ENCODE data around the gene DERL2.

The DERL2 gene

GRCh38 chr17:5422505-5422904 is 63.5 kb downstream of the DERL2 start:
- Histone ChIP-seq H3K9me3 (ENCODE audit: insufficient read depth, low read length) (no peaks in the 10 kb centered on the region), H3K4me1 (ENCODE audit: insufficient read depth, insufficient read length) (no peaks in the 10 kb centered on the region), H3K27me3 (ENCODE audit: insufficient read depth, insufficient read length) (no peaks in the 10 kb centered on the region), H3K9ac (ENCODE audit: insufficient read length, low read depth) (no peak overlapping the region), H3K36me3 (ENCODE audit: insufficient read depth, insufficient read length, low read length) (peaks cover 59% of the 10 kb centered on the region), H3K4me3 (ENCODE audit: insufficient read length, low read depth) (no peak overlapping the region)
- no peak for DNase-seq (ENCODE audit: low read depth, low spot score)
- no peak for TF ChIP-seq ZNF274 (IDR thresholded peaks at IDR 0.05; ENCODE audit: low read depth, low read length)
- no peak for TF ChIP-seq SUZ12 (IDR thresholded peaks at IDR 0.05; ENCODE audit: extremely low read depth, insufficient read depth, insufficient read length)
- no peak for TF ChIP-seq YY1 (IDR thresholded peaks at IDR 0.05; ENCODE audit: insufficient read depth, insufficient read length)
